ENCODE results near the gene UNC50.

The UNC50 gene

DNA sequence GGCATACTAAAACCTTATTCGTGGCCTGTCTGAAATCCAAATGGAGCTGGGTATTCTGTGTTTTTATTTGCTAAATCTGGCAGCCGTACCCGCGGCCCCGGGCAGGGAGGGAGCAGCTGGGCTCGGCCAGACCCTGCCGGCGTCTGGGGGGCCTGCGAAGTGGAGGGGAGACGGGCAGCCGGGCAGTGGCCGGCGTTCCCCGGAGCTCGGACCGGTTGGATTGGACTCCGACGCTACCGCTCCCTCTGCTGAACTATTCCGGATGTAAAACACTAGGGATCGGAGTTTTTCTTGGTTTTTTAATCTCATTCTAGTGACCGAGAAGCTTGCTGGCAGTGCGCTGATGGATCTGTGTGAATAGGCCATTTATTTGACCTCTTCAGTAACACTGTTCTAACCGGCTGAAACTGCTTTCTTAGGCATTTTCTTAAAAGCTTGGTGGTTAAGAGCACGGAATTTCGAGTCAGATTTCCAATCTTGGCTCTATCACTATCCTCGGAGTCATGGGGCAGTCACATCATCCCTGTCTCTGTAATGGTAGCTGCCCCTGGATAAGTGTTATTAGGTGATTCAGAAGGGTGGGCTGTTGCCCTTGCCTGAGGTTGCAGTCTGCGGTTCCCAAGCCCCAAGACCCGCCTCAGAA lies 694 bp downstream of the UNC50 start:
- Mint-ChIP-seq H3K27ac (peak overlapping the region; percentile 97), H3K27me3 (no peaks in the 10 kb centered on the region), H3K36me3 (peaks cover 10% of the 10 kb centered on the region), H3K9me3 (no peaks in the 10 kb centered on the region), H3K4me3 (peak overlapping the region; percentile 97), H3K4me1 (peaks cover 44% of the 10 kb centered on the region)
- DNase-seq (ENCODE audit: low spot score in 2 of 2) (peak in 1 of 2 donors; percentile 16), ATAC-seq (ENCODE audit: low read depth) (no peak)

DNA sequence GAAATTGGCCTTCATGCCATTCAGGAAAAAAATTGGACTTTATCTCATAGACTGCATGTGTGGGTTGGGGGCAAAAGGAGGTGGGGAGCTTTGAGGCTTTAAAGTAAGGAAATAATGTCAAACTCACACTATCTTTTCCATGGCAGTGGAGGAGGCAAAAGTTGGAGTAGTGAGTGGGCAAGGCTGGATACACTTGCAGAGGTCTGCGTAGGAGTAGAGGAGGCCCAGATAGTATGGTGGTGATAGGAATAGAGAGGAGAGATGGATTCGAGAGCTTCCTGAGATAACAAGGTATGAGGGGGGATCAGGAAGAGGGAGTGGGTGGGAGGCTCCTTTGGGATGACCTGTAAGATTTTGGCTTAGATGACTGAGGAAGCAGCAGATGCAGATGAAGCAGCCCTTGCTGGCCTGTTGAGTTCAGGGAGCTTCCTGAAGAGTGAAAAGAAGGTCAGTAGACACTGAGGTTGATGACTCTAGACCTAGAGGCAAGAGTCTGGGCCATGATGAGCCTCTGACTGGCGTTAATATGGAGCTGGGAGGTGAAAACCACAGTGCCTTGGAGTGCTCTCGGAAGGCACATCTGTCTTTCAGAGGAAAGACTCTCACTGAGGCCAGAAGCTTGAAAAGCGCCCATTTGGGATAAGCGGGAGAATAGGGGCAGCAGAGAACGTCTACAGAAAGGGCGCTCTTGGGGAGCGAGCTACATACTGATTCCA lies 5.8 kb downstream of the UNC50 start:
- DNase-seq (ENCODE audit: low spot score in 2 of 2) (no peak), ATAC-seq (ENCODE audit: low read depth) (no peak)
- no peaks in the 10 kb centered on the region for H3K27me3 Mint-ChIP-seq
- H3K9me3 Mint-ChIP-seq = no peaks in the 10 kb centered on the region
- H3K27ac Mint-ChIP-seq = peak overlapping the region; percentile 4
- H3K4me3 Mint-ChIP-seq = no peak overlapping the region
- H3K4me1 Mint-ChIP-seq = peaks cover 14% of the 10 kb centered on the region
- H3K36me3 Mint-ChIP-seq = peaks cover 25% of the 10 kb centered on the region

DNA sequence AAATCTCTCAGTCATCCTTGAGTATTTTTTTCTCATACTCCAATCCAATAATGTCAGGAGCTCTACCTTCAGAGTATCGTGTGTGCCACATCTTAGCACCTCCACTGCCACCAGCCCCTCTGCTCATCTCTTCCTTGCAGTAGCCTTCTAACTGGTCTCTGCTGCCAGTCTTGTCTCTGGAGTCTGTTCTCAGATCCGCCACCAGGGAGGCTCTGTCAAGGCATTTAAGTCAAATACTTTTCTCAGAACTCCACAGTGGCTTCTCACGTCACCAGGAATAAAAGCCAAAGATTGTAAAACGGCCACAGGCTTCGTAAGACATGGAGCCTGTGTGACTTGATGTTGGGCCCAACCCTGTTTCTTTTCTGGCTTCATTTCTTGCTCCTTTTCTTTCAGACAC lies 7.1 kb downstream of the UNC50 start:
- Mint-ChIP-seq H3K9me3 (no peaks in the 10 kb centered on the region), H3K4me3 (no peak overlapping the region), H3K4me1 (peaks cover 8% of the 10 kb centered on the region), H3K27me3 (no peaks in the 10 kb centered on the region), H3K27ac (peak overlapping the region; percentile 3), H3K36me3 (peaks cover 28% of the 10 kb centered on the region)
- DNase-seq (ENCODE audit: low spot score in 2 of 2) (no peak), ATAC-seq (ENCODE audit: low read depth) (no peak)

DNA sequence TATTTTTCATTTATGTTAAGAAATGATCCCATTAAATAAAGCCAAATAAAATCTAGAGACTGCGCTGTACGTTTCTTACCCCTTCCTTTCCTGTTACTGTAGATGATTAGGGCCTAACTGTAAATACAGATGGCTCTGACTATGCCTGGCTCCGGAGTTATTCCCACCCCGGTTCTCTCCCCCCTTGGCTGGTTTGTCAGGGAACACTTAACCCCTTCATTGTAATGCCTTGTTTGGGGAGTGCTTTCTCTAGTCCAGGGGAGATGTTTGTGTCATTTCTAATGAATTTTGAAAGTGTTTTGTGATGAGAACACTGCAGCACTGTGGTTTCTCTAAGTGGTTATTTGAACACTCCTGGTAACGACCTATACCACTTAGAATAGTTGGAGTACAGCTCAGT lies 8.8 kb downstream of the UNC50 start:
- DNase-seq (ENCODE audit: low spot score in 2 of 2) (no peak), ATAC-seq (ENCODE audit: low read depth) (no peak)
- Mint-ChIP-seq H3K36me3 (peaks cover 28% of the 10 kb centered on the region), H3K27ac (no peak overlapping the region), H3K9me3 (no peaks in the 10 kb centered on the region), H3K4me3 (no peak overlapping the region), H3K4me1 (peaks cover 6% of the 10 kb centered on the region), H3K27me3 (no peaks in the 10 kb centered on the region)

DNA sequence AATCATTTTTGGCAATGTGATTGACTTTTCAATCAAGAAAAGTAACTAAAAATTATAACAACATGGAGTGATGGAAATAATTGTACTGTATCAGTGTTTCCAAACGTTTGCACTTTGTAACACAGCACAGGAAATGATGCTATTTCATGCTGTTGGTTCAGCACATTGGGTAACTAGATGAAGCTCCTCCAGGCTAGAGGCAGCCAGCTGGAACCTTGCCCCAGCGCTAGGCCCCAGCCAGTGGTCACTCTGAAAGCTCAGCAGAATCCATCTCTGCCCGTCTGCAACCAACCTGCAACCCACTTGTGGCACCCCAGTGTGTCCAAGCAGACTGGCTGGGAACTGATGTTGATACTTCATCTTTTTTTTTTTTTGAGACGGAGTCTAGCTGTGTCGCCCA lies 15.3 kb downstream of the UNC50 start:
- Mint-ChIP-seq H3K27me3 (no peaks in the 10 kb centered on the region), H3K27ac (no peak overlapping the region), H3K4me1 (no peaks in the 10 kb centered on the region), H3K4me3 (no peak overlapping the region), H3K9me3 (no peaks in the 10 kb centered on the region), H3K36me3 (peaks cover 11% of the 10 kb centered on the region)
- no peak for DNase-seq (ENCODE audit: low spot score in 2 of 2)
- ATAC-seq (ENCODE audit: low read depth) = no peak

DNA sequence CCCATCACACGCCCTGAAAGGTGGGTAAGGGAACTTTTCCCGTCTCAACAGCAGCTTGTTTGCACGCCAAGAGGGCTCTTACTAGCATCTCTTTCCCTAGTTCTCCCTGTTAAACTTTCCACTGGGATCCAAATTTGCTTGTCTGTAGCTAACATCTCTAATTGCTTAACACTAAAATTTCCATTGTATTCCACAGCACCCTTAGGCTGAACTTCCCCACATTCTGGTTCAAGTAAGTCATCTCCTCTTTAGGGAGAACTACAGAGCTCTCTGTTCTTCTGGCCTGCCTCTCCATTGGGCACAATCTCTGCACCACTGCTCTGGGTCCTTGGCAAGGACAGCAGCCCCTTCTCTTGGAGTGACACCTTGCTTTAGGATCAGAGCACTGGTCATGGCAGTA lies 24.0 kb downstream of the UNC50 start:
- no peaks in the 10 kb centered on the region for H3K27me3 Mint-ChIP-seq
- no peaks in the 10 kb centered on the region for H3K9me3 Mint-ChIP-seq
- no peak overlapping the region for H3K4me3 Mint-ChIP-seq
- H3K36me3 Mint-ChIP-seq = peaks cover 21% of the 10 kb centered on the region
- ATAC-seq (ENCODE audit: low read depth) (no peak), DNase-seq (ENCODE audit: low spot score in 2 of 2) (no peak)
- H3K27ac Mint-ChIP-seq = no peak overlapping the region
- no peaks in the 10 kb centered on the region for H3K4me1 Mint-ChIP-seq

DNA sequence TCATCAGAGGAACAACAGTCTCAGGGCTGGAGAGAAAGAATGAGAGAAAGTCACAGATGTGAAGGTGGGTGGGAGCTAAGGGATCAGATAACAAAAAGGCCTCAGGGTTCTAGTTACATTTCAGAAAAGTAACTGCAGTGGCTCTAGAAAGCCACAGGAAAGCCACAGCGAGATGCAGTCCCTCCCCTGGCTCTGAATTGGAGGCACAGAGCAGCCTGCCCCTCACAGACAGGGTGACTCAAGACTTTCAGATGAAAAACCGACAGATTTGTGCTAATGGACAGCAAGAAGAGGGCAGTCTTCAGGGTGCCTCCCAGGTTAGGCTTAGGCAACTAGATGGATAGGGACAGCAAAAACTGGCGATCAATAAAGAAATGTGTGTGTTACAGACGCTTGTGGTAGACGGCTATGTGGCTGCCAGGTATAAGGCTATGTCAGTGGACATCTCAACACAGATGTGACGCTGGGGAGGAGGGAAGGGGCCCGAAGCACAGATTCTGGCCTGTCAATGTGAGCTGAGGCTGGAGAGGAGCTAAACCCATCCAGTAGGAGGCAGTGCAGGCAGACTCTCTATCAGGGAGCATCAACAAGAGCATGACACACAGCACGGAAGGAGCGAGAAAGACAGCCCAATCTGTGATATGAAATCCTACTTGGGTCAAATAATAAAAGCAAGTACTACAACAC lies 26.2 kb downstream of the UNC50 start:
- H3K4me3 Mint-ChIP-seq = no peak overlapping the region
- H3K27ac Mint-ChIP-seq = peak overlapping the region; percentile 37
- no peaks in the 10 kb centered on the region for H3K9me3 Mint-ChIP-seq
- DNase-seq (ENCODE audit: low spot score in 2 of 2) = no peak
- no peaks in the 10 kb centered on the region for H3K27me3 Mint-ChIP-seq
- ATAC-seq (ENCODE audit: low read depth) = no peak
- H3K4me1 Mint-ChIP-seq = peaks cover 3% of the 10 kb centered on the region
- peaks cover 16% of the 10 kb centered on the region for H3K36me3 Mint-ChIP-seq

DNA sequence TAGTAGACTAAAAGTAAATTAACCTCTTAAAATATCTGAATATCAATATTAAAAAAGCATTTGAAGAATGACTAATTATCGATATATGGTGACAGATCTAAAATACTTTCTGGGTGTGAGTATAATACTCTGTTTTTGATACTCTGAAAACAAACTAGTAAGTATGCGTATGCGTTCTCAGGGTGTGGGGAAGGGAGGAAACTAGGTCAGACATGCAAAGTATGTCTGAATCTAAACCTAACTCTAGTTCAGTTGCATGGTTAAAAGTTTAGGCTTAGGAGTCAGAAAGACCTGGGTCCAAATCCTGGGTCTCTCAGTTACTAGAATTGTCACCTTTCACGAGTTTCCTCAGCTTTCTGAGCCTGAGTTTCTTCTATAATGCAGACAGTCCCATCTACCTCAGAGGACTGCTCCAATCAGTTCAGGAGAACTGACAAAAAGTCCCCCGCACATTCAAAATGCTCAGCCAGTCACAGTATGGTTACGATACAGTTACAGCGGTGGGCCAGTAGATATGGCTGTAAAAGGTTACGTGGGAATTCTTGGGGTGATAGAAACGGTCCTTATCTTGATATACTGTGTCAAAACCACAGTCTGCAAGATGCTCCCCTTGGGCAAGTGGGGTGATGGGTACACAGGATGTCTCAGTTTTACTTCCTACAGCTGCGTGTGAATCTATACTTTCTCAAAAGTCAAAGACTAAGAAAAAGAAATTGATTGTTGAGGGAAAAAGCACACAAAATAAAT lies 29.2 kb downstream of the UNC50 start:
- Mint-ChIP-seq H3K36me3 (peaks cover 16% of the 10 kb centered on the region), H3K27me3 (no peaks in the 10 kb centered on the region), H3K9me3 (no peaks in the 10 kb centered on the region), H3K27ac (peak overlapping the region; percentile 83), H3K4me1 (peaks cover 3% of the 10 kb centered on the region), H3K4me3 (peak overlapping the region; percentile 50)
- DNase-seq (ENCODE audit: low spot score in 2 of 2) (no peak), ATAC-seq (ENCODE audit: low read depth) (peak; percentile 84)

DNA sequence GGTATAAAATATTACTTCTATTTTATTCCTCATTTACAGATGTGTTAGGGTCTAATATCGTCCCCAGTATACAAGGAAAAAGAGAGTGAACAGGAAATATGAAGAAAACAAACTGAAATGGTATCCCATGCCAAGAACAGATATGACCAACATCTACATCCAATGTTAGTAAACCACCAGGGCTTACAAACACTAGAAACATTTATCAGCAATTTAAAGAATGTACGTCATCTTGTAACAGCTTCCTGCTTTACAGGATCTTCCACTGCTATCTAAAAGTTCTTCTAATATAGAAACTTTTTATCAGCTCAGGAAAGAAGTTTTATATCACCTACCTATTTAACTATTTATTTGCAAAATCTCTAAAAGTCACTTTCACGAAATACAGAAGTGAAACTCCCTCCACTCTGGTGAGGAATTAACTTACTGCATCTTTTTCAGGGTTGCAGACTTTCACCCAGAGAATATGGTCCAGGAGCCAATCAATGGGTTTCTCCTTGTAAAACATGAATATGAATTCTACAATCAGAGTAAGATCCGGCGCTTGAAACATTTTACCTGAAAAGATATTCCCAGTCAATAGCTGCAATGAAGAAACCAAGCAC lies 35.2 kb downstream of the UNC50 start:
- Mint-ChIP-seq H3K27ac (no peak overlapping the region), H3K36me3 (peaks cover 7% of the 10 kb centered on the region)

DNA sequence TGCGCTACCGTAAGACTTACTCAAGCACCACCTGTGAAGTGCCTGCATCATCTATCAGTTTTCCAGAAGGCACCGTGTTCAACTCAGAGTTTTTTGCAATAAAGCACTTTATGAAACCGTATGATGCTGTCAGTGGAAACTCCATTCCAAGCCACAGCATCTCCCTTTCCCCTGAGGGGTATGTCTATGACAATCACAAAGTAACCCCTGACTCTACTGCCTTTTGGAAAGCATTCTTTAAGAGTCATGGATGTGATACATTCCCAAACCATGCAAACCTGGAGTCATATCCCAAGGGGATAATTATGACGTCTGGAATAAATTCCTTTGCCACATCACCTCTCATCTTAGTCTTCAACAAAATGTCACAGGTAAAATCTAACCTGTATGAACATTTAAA lies 39.2 kb downstream of the UNC50 start:
- Mint-ChIP-seq H3K27ac (no peak overlapping the region), H3K4me1 (peaks cover 7% of the 10 kb centered on the region), H3K4me3 (no peak overlapping the region), H3K36me3 (peaks cover 11% of the 10 kb centered on the region), H3K27me3 (no peaks in the 10 kb centered on the region), H3K9me3 (no peaks in the 10 kb centered on the region)
- DNase-seq (ENCODE audit: low spot score in 2 of 2) (no peak), ATAC-seq (ENCODE audit: low read depth) (no peak)

More for the DNA sequence above, 35.2 kb downstream of the UNC50 start:
- peaks cover 2% of the 10 kb centered on the region for H3K4me1 Mint-ChIP-seq
- no peaks in the 10 kb centered on the region for H3K27me3 Mint-ChIP-seq
- no peak for DNase-seq (ENCODE audit: low spot score in 2 of 2)
- H3K9me3 Mint-ChIP-seq = no peaks in the 10 kb centered on the region
- no peak overlapping the region for H3K4me3 Mint-ChIP-seq
- ATAC-seq (ENCODE audit: low read depth) = no peak

DNA sequence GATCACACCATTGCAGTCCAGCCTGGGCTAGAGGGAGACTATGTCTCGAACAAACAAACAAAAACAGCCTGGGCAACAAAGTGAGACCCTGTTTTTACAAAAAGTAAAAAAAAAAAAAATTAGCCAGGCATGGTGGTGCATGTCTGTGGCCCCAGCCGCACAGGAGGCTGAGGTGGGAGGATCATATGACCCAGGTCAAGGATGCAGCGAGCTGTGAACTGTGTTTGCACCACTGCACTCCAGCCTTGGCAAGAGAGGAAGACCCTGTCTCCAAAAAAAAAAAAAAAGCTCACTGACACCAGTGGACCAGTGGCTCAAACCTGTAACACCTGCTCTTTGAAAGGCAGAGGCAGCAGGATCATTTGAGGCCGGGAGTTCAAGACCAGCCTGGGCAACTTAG lies 40.1 kb downstream of the UNC50 start:
- H3K36me3 Mint-ChIP-seq = peaks cover 11% of the 10 kb centered on the region
- H3K27me3 Mint-ChIP-seq = no peaks in the 10 kb centered on the region
- H3K4me3 Mint-ChIP-seq = no peak overlapping the region

DNA sequence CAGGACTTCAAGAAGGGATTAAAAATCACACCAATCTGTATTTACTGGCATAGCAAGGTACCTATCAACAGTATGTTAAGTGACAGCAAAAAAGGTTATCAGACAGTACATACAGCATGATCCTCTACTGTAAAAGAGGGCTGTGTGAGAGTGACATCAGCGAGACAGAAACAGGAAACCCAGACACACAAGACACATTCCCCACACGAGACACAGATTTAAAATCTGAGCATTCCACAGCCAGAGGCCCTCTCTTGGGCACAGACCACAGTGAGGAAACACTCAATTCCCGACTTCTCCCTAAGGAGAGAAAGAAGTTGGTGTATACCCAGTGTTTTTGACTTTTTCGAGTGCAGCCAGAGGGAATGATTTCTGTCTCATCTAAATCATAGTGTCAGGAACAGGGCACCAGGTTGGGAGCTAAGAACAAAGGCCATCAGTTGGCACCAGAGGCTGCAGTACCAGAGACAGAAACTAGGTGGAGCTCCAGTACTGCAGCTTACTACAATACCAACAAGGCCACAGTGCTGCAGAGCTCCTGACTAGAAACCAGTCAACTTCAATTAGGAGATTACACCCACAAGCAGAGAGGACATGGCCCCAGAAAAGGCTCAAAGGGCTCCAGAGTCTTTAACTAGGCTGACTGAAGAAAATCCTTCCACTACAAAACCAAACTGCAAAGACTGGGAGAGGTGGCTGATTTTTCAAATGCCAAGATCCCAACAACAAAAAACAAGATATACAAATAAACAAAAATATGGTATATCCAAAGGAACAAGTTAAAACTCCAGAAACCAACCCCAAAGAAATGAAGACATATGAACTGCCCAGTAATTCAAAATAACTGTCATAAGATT lies 41.0 kb downstream of the UNC50 start:
- ATAC-seq (ENCODE audit: low read depth) = peak; percentile 87
- H3K4me1 Mint-ChIP-seq = peaks cover 5% of the 10 kb centered on the region
- no peaks in the 10 kb centered on the region for H3K9me3 Mint-ChIP-seq
- no peak overlapping the region for H3K4me3 Mint-ChIP-seq
- H3K36me3 Mint-ChIP-seq = peaks cover 11% of the 10 kb centered on the region
- DNase-seq (ENCODE audit: low spot score in 2 of 2) = peak; percentile 79 to 83
- no peak overlapping the region for H3K27ac Mint-ChIP-seq
- H3K27me3 Mint-ChIP-seq = no peaks in the 10 kb centered on the region

More for the DNA sequence above, 40.1 kb downstream of the UNC50 start:
- DNase-seq (ENCODE audit: low spot score in 2 of 2) (no peak), ATAC-seq (ENCODE audit: low read depth) (no peak)
- Mint-ChIP-seq H3K4me1 (peaks cover 7% of the 10 kb centered on the region), H3K27ac (no peak overlapping the region), H3K9me3 (no peaks in the 10 kb centered on the region)

DNA sequence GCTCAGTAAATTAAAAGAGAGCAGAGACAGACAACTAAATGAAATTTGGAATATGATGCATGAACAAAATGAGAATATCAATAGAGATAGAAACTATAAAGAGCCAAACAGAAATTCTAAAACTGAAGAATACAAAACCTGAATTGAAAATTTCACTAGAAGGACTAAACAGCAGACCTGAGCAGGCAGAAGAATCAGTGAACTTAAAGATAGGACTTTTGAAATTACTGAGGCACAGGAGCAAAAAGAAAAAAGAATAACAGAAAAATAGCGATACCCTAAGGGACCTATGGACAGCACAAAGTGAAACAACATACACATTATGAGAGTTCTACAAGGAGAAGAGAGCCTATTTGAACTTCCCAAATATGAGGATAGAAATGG lies 41.6 kb downstream of the UNC50 start:
- no peak overlapping the region for H3K27ac Mint-ChIP-seq
- no peak for DNase-seq (ENCODE audit: low spot score in 2 of 2)
- H3K27me3 Mint-ChIP-seq = no peaks in the 10 kb centered on the region
- H3K4me3 Mint-ChIP-seq = no peak overlapping the region
- H3K9me3 Mint-ChIP-seq = no peaks in the 10 kb centered on the region
- no peak for ATAC-seq (ENCODE audit: low read depth)
- H3K4me1 Mint-ChIP-seq = peaks cover 7% of the 10 kb centered on the region
- H3K36me3 Mint-ChIP-seq = peaks cover 12% of the 10 kb centered on the region
